ENCODE measurements around the gene CHRNA4.

CHRNA4 gene

GRCh38 chr20:63375438-63375837, 14.3 kb upstream of the CHRNA4 start:
- TF ChIP-seq CTCF (conservative IDR thresholded peaks at IDR 0.05) = no peak
- H3K27ac ChIP-seq = no peak overlapping the region

DNA sequence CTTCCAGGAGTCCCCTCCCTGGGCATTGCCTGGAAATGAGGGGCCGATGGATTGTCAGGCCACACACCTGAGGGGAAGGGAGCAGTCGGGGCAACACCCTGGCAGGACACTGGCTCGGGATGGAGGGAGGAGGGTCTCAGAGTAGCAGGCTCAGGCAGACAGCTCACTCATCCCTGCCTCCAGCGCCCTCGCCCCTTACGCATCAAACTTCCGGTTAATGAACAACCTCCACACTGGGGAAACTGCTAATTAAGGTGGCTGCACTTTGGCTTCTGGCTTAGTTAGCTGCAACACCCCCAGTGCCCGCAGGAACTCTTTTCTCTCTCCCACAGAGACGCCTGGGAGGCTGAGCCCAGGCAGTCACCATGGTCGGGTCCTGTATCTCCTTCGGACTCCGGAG, 13.4 kb upstream of the CHRNA4 start:
- no peak for TF ChIP-seq CTCF (conservative IDR thresholded peaks at IDR 0.05)
- H3K27ac ChIP-seq = no peak overlapping the region

GRCh38 chr20:63373996-63374395, 12.8 kb upstream of the CHRNA4 start:
- TF ChIP-seq CTCF (conservative IDR thresholded peaks at IDR 0.05) = no peak
- no peak overlapping the region for H3K27ac ChIP-seq

DNA sequence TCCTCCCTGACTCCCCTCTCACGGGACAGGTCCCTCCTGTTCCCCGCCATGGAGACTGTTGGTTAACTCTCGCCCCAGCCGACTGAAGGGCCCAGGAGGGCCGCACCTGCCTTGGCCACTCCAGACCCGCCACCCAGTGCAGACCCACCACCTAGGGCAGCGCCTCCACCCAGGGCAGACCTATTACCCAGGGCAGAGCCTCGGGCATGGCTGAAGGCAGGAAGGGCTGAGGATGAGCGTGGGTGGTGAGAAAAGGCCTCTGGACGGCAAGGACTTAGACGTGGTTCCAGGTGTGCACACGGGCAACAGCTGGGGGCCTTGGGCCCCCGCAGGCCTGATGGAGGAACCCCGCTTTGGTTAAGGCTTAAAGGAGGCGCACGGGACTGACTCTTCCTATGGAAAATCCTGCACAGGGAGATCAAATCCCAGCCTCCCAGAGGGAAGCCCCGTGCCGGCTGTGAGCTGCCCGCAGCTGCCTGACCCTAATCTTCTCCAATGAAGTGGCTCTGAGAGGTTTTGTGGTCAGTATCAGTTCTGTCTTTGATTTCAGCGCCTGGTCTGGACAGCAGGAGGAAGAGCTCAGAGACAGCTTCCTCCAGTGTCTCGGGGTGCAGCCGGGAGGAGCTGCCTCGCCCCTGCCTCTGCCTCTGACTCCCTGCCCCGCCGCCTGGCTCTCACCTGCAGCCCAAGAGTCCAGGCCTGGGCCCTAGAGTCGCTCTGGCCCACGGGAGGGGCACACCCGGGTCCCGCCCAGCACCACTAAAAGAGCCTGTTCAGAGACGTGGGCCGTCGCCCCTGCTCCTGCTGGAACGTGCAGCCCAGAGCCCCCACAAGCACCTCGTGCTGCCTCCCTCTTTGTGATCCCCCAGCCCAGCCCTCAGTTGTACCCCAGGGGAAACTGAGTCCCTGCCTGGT, 12.1 kb upstream of the CHRNA4 start:
- no peak for TF ChIP-seq CTCF (conservative IDR thresholded peaks at IDR 0.05)

GRCh38 chr20:63371291-63371865, 10.2 kb upstream of the CHRNA4 start:
- no peak overlapping the region for H3K27ac ChIP-seq
- no peak for TF ChIP-seq CTCF (conservative IDR thresholded peaks at IDR 0.05)

More for the DNA sequence above, 12.1 kb upstream of the CHRNA4 start:
- no peak overlapping the region for H3K27ac ChIP-seq

- TF ChIP-seq CTCF (conservative IDR thresholded peaks at IDR 0.05) = no peak
- H3K27ac ChIP-seq = no peak overlapping the region
Measured at GRCh38 chr20:63370618-63371187, 9.6 kb upstream of the CHRNA4 start.
